Hindlimb muscle (tissue), 1 donor: ENCODE measurements around the gene PPOX. TPM values are rescaled to one million over a fixed set of nuclear protein-coding genes. Genes with fewer than 3 reads are reported as not detected.

Experiments used
- DNase-seq: peaks from one replicate; pipeline ENCODE4 v3.0.0-alpha.2; 2013
- polyA plus RNA-seq: library from polyadenylated mRNA; unstranded; fragments of 120-200 nt; gene quantifications from one replicate; pipeline ENCODE4 v1.2.1, GENCODE V29; 2013; ENCODE audit not compliant: insufficient read length

Gene PPOX
- polyA plus RNA-seq, 1 donor = 23.5 TPM

DNA sequence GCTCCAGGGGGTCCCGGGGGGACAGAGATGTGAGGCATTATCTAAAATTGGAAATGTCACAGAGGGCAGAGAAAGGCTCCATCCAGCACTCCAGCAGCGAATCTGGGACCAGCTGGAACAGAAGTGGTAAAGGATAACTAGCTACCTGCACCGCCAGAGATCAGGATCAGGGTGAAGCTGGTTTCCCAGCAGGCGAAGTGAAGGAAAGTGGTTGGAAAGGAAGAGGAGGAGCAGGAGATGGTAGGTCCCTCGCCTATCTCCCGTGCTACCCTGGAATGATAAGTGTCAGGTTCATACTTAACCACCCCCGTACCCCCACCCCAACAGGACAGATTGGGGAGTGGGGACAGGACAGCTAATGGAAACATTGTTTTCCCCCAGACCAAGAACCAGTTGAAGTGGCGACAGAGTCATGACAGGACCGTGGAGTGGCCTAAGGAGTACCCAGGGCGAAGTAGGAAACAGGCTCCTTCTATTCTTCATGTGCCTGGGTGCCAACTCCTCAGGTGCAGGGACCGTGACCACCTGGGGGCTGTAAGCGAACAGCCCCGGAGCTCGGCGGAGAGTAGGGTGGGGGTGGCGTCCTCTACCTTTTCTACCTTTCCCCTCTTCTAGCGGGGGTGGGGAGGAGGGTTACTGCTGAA lies 10.4 kb downstream of the PPOX start:
- no peak for DNase-seq

DNA sequence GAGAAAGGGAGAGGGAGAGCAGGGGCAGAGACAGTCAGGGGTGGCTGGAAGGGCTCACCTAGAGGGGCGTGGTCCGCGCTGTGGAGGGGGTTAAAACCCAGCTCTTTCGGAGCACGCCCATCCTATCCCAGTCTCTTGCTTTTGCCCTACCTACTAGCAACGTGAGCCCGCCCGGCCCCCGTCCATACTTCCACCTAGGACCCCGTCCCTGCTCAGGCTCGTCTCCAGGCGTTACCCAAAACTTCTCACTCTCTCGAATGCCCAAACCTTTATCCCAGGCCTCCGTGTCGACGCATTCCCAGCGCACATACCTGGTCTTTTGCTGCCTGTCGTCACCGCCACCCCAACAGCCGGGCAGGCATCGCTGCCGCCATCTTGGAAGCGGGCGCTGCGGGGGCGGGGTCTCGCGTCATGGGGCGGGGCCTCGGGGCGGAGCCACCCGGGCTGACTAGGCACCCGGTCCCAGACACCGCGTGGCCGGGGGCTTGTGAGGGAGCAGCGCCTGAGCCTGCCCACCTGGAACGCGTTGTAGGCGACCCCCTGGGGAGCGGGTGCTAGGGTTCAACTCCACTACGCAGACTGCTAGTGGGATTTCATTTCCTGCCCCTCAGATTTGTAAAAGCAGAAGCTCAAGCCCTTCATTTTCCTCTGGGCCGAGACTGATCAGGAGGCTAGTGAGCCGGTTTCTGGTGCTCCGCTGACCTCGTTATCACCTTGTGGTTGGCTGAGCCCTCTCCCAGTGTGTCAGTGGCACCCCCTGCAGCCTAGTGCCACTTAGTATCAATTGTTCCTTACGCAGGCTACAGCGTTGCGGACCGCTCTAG lies 11.1 kb downstream of the PPOX start, which contains the start of gene B4GALT3:
B4GALT3 (minus strand) TSS at position 396 of the 824 bp plus-strand sequence. CDS start 1,447 bp downstream, outside the sequence.
- DNase-seq = peak; percentile 84

DNA sequence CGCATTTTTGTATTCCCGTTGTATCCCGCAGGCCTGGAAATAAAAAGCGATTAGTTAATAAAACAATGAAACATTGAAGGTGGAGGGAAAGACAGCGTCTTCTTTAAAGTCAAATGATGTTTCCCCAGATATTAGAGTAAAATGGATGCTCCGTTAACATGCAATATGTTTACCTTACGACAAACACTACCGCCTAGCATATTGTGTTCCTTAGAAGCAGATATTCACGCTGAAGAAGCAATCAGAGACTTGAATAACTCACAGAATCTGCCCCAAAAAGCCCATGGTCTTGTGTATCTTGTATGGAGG lies 11.7 kb downstream of the PPOX start:
- no peak for DNase-seq

DNA sequence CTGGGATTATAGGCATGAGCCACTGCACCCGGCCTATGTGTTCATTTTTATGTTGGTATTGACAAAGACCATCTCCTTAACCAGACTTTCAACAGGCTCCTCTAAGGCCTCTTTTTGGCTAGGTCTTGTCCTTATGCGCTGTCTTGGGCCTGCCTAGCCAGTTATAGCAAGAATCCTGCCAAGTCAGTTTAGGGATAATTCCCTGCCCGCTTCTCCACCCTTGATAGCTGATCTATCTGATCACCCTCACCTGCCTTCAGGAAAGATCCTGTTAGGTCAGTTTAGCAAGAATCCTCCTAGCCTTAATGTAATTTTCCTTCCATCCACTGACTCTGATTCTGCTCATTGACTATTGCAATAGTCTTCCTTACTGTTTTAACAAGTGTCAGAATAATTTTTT lies 13.5 kb downstream of the PPOX start:
- no peak for DNase-seq

DNA sequence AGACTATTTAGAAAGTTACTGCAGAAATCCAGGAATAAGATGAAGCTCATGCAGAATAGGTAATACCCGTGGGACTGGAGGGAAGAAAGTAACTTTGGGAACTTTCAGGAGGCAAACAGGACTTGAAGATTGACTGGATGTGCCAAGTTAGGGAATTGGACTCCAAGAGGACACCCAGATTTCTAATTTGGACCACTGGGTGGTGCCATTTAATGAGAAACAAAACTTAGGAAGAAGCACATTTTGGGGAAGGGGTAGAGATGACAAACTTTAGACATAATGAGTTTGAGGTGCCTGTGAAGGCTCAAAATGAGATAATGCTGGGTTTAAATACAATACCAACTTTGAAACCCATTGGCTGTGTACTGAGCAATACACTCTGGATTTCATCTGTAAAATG lies 14.4 kb downstream of the PPOX start:
- no peak for DNase-seq

DNA sequence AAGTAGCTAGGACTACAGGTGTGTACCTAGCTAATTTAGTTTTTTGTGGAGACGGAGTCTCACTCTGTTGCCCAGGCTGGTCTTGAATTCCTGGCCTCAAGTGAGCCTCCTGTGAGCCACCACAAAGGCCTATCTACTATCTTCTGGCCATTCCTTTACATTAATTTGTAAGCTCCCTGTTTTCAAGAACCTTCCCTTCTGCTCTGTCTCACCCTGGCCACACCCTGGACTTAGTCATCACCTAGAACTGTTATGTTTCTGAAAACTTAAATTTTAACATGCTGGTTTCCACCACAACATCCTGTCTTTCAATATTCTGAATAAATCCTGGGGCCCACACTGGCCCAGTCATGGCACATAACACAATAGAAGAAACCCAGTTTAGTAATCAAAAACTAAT lies 16.0 kb downstream of the PPOX start:
- no peak for DNase-seq

DNA sequence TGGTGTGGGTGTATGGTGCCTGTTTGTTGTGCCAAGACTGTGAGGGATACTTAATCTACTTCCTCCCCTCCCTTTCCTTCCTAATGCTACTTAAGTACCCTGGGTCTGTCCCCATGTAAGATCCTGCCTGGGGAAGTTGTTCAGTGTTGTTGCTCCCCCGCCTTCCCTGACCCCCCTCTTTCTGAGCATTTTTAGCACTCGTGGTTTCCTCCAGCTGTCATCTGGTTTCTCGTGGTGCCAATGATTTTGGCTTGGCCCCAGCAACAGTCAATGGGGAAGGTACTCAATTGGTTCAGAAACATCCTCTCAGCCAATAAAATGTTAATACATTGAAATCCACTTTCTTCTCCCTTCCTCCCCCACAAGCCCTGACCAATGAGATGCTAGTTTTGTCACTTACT lies 19.1 kb downstream of the PPOX start:
- DNase-seq = peak; percentile 82

DNA sequence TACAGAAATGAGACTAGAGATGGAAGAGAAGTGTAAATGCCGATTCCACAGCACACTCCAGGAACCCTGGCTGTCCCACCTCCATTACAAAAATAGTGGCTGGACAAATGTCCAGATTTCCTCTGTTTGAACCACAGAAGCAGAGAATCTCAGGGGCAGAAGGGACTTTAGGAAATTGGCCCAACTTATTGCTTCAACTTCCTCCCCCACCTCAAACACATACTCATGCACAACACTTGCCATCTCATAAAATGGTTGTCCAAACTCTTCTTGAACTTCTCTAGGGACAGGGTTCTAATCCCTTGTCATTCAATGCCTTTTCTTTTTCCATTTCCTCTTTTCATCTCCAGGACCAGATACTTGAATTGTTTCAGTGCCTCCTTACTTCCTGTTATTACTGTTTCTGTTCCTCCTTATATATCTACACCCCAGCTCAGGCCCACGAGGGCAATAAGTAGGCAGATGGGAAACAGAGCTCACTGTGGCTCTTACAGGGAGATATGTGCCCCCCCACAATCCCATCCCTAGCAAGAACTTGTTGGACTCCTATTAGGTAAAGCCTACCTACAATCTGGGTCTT lies 19.6 kb downstream of the PPOX start:
- DNase-seq = no peak

DNA sequence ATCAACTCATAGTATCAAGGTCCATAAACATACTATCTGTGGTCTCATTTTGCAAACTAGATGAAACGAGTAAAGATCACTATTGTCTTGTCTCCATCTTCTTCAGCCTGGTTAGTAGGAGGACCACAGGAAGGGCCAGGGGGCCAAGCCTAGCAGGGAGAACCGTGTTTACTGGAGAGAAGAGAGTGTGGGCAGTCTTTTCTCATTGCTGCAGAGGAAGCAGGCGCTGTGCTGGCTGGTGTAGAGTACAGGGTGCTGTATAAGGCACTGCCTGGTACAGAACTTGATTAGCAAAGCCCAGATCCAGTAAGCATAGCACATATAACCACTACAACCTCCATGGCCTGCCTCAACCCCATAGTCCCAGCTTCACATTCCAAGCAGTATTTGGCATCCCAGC lies 21.1 kb downstream of the PPOX start:
- no peak for DNase-seq

DNA sequence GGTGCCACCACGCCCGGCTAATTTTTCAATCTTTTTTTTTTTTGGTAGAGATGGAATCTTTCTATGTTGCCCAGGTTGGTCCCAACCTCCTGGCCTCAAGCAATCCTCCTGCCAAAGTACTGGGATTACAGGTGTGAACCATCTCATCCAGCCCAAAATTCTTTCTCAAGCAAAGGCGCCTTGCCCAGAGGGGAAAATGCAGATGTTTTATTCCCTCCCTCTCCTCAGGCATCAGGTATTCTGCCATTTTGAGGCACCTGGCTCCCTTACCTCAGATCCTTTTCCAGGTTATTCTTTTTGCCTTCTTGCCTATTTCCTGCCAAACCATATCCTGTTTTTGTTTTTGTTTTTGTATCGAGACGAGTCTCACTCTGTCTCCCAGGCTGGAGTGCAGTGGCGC lies 22.2 kb downstream of the PPOX start:
- no peak for DNase-seq

DNA sequence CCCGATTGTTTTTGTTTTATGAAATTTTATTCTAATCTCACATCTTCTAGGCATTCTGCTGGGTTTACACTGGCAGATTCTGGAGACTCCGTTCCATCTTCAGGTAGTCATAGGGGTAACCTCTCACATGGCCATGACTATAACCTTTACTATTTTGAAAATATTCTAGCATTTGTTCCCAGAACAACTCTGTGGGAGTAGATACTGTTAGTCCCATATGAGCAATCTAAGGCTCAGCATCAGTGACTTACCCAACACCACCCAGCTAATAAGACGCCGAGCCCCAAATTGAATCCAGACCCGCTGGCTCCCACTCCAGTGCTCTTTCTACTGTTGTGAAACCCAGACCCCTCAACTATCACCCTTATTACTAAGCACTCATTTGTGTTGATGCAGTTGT lies 22.8 kb downstream of the PPOX start:
- DNase-seq = no peak

DNA sequence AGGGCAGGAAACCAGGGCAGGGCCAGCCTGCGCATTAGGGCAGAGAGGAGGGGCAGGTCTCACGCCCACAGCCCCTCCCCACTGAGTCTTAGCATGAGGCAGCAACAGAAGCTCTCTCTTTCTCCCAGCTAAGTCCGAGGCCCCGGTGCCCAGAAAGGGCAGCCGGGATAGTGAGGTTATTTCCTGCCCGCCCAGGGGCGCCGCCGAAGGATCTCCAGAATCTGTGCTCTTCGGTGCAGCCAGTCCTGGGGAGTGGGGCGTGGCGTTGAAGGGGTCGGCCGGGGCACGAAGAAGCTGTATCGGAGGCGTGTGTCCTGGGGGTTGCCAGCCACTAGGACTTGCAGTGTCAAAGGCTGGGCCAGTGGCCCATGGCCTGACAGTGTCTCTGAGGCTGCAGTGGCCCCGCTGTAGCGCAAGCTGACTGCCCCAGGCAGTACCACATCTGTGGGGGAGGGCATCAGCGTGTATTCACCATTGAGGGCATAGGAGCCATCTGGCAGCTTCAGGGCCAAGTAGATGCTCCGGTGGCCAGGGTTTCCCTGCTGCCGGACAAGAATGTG lies 24.8 kb downstream of the PPOX start:
- DNase-seq = no peak

DNA sequence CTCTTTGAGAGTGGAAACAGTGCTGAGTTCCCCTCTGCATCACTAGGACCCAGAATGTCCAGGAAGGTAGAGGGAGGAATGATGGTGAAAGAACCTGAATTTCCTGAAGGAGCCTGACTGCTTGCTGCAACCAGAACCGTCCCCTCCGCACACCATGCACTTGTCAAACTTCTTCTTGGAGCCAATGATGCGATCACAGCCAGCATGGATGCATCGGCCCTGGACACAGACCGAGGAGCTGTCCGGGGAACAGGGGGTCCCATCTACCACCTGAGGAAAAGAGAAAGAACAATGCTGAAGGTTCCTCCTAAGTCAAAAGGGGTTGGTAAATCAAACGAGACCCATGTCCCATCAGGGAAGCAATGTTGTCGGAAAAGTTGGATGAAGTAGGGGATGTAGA lies 25.7 kb downstream of the PPOX start:
- DNase-seq = no peak

DNA sequence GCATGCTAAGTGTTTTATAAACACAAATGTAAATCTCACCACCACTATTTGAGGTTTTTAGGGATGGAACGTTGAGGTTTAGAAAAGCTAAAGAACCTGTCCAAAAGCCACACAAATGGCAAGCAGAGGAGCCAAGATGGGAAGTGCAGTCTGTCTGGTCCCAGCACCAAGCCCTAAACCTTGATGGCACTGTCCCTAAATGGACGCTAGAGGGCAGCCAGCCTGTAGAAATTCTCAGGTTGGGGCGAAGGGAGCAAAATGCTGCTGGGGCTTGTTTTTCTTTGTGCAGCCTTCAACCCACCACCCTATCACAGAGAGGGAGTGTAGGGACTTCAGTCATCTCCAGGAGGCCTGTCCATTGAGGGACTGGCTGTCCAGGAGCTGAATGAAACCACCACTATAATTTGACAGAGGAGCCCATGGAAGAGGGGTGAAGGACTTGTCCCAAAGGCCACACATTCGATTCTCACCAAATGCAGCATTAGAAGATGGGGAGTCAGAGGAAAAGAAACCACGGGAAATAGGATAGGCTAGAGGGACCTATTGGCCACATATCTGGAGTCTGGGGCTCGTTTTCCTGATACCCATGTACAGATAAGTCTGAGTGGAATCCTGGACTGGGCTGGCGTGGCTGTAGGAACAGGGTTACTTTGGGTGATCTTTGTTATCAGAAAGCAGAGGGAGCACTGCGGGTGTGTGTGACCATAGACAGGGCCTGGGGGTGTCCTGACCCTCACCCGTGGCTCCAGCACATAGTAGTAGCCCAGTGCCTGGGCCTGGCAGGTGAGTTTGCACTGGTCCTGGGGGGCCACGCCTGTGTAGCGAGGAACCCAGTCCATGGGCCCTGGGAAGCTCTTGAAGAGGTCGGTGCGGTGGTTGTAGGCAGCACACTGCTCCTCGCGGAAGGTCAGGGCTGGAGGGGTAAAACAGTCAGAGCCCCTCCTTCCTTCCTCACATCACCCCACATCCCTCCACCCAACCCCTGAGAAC lies 26.5 kb downstream of the PPOX start:
- DNase-seq = no peak

DNA sequence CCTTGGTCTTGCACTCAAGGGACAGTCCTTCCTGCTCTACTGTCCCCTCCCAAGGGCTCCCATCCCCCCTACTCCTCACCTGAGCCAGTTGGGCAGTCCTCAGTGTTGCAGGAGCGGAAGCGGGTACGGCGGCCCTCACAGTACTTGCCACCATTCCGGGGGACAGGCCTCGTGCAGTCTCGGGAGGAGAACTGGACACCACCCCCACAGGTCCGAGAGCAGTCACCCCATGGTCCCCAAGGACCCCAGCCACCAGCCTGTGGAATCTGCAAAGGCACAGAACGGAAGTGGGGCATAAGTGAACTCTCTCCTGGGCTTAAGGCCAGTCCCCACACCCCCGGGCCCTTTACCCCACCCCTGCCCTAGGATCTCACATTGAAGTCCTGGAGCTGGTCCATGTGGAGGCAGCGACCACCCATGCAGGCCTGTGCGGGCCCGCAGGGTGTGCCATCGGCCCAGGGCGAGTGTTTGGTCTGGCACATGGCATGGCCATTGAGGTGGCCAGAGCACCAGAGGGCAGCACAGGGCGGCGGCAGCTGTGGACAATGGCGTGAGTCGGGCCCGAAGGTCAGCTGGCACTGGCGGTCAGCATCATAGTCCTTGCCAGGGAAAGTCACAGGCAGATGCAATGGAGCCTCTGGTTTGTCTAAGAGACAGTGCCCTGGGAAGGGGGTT lies 27.5 kb downstream of the PPOX start:
- DNase-seq = no peak

DNA sequence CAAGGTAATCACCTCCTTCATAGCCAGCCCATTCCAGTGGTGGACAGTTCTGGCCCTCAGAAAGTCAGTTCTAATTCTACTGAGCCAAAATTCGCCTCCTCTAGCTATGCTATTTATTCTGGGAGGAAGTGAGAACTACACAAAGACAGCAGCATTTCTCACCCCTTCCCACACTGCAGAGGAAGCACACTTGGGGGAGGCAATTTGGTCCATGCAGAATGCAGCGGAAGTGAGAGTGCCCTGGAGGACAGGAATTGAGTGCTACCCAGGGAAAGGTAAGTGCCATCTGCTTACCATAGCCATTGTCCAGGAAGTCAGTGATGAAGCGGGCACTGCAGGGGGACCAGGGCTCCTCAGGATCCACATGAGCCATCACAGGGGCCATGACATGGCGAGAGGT lies 28.9 kb downstream of the PPOX start:
- no peak for DNase-seq

DNA sequence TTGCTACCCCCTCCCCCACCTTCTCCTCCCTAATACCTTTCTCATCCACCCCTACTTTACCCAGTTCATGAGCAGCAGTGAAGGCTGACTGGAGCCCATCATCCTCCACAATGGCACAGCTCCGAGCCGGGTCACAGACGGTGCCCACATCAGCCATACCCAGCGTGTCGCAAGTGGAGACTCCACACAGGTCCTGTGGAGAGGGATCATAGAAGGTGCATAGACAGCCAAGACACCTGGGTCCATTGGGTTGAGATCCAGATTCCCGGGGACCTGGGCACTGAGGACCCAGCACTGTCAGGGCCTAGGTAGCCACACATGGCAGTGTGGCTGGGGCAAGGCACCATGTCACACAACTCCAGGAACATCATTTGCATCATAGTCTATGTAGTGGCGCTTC lies 29.9 kb downstream of the PPOX start:
- no peak for DNase-seq

DNA sequence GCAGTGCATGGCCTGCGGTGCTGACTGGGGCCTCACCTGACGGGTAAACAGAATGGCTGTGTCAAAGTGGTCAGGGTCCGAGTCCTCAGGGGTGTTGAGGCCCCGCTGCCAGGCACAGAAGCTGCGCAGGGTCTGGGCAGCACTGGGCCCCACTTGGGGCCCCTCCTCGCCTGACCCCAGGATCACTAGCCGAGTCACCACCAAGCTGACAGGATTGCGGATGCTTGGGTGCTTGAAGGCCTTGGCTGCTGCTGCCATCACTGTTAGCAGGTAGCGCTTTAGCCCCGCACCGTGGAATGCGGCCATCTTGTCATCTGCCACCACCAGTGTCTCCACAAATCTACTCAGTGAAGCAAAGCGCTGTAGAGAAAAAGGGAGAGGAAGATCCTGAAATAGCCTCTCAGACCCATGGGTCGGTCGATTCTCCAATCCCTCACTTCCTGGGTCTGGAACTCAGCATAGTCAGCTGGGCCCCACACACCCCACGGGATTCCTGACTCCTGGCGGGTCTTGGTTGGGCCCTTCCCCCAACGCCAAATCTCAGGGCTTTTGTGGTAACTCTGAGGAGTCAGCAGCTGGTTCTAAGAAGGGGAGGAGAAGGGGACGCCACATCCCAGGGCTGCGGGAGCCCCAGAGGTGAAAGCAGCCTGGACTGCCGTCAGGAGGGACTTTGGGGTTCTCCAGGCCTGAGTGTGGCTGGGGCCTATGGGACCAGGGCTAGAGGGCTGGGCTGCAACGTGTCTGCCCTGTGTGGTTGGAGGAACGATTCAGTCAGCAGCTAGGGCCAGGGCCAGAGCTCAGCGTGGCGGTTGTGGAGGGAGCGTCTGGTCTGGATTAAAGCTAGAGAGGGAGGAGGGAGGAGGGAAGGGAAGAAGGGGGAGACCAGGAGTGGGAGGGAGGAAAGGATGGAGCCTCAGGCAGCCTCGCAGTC lies 30.6 kb downstream of the PPOX start:
- DNase-seq = peak; percentile 92

DNA sequence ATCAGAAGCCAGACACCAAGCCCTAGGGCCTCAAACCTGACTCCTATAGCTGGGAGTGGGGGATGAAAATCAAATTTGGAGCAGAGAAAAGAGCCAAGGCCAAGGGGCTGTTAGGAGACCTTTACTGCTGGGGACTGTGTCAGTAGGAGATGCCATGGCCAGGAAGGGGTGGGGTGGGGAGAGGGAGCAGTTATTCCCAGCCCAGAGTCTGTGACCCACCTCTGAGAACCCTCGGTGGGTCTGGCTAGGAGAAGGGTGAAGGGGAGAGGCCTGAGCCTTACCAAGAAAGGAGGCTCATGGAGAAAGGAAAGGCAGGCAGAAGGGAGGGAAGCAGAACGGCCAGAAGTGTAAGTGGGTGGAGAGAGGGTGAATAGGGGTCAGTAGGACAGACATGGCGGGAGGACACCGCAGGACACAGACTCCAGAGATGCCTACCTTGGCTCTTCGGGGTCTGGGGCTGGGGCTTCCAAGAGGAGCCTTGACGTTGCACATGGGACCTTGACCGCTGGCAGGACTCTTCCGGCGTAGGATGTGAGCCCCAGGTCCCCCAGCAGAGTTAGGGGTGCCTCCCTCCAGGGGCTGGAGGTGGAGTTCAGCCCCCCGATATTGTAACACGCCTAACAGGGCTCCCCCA lies 31.5 kb downstream of the PPOX start:
- DNase-seq = no peak
